Ovary (tissue), 9 donors: Measurements from ENCODE around the gene CEP112. TPM values are rescaled to one million over a fixed set of nuclear protein-coding genes. Genes with fewer than 3 reads are reported as not detected.

Experiments
- DNase-seq, 5 donors: peaks; one replicate each; pipeline ENCODE4 v3.0.0-alpha.2; 2019 to 2020
- H3K27ac ChIP-seq, 2 donors: fragments of 200-600 bp; one replicate each; pipeline versions ENCODE4 v1.5.1 to v1.8.0; 2019 to 2022
- H3K27me3 ChIP-seq: fragments of 200-600 bp; one replicate; pipeline ENCODE4 v1.8.0; 2022
- H3K36me3 ChIP-seq: fragments of 200-600 bp; sonication (generic); one replicate; pipeline ENCODE4 v1.5.1; 2019
- H3K4me1 ChIP-seq: one replicate; pipeline ENCODE4 v1.8.1; 2013; ENCODE audit warnings: mild to moderate bottlenecking, moderate library complexity; ENCODE audit not compliant: insufficient read depth
- H3K4me3 ChIP-seq: fragments of 200-600 bp; sonication (generic); one replicate; pipeline ENCODE4 v1.5.1; 2017
- H3K9me3 ChIP-seq, 2 donors: fragments of 200-600 bp in 1 of 2; sonication (generic) in 1 of 2; one replicate each; pipeline versions ENCODE4 v1.5.1 to v1.8.1; 2013 to 2019; ENCODE audit warnings: mild to moderate bottlenecking in 1 of 2, moderate library complexity in 1 of 2
- EP300 ChIP-seq: sonication (generic); formaldehyde crosslinking; IDR thresholded peaks from one replicate; pipeline ENCODE4 v1.6.1; 2017; ENCODE audit warnings: antibody characterized with exemption
- POLR2A ChIP-seq: fragments of 450-650 bp; IDR thresholded peaks from one replicate; pipeline ENCODE4 v1.6.1; 2017; ENCODE audit warnings: antibody characterized with exemption, mild to moderate bottlenecking, moderate library complexity
- WGBS, 3 donors: extraction: QIAGEN DNeasy Blood & Tissue Kit in 1 of 3; methylation state at CpG; one replicate each; pipeline versions ENCODE4 v1.1.5 to v1.1.7; 2013 to 2017; 5-methylcytosine and 5-hydroxymethylcytosine counted together
- intact Hi-C, 4 donors: fragments of 100-400 bp; cut with DNase I; formaldehyde crosslinking; loops; one replicate each; pipeline versions ENCODE4 v1.11.0 to v1.15.1; 2022 to 2023
- polyA plus RNA-seq, 2 donors: library from polyadenylated mRNA; stranded (reverse); fragments of 200-250 nt in 1 of 2; fragments of 350-450 nt in 1 of 2; fragmentation: Illumina TruSeq in 1 of 2; extraction: RNeasy Lipid Tissue Mini Kit (QIAGEN cat#74804) in 1 of 2; gene quantifications; one replicate each; pipeline ENCODE4 v1.2.3, GENCODE V29; 2013 to 2014
- total RNA-seq, 7 donors: library from RNA; depleted of rRNA in 2 of 7; stranded (reverse); fragments of >200 nt in 2 of 7; fragmentation: NEBNext Ultra II Directional in 3 of 7; extraction: Animal tissue kit (Norgen Biotek cat#: 25700) in 3 of 7; gene quantifications; one replicate each; pipeline versions ENCODE4 v1.1.0 to v1.2.4, GENCODE V29; 2016 to 2023
- TF ChIP-seq, protein P1 (sequence below), 3 donors: fragments of 450-650 bp in 2 of 3; fragments of 200-600 bp in 1 of 3; IDR thresholded peaks; one replicate each; pipeline versions ENCODE4 v1.5.1 to v1.8.0; 2016 to 2022; ENCODE audit warnings: antibody characterized with exemption in 3 of 3, mild to moderate bottlenecking in 1 of 3
- donor health status: DM: no; HTN: no; CAD: no; lungs with moderate emphysema.
- donor health status: DM: no; HTN: no; CAD: no.
- donor health status: Bipolar disorder and iron deficiency.
- donor health status: DM: yes; HTN: yes; CAD: no.
- donor health status: DM: no; HTN: no; CAD: no.
- donor health status: DM: yes; HTN: yes; CAD: no.

The CEP112 gene
- total and polyA plus RNA-seq, 9 donors = 9.3 to 25.5 (median 16.9) TPM

DNA sequence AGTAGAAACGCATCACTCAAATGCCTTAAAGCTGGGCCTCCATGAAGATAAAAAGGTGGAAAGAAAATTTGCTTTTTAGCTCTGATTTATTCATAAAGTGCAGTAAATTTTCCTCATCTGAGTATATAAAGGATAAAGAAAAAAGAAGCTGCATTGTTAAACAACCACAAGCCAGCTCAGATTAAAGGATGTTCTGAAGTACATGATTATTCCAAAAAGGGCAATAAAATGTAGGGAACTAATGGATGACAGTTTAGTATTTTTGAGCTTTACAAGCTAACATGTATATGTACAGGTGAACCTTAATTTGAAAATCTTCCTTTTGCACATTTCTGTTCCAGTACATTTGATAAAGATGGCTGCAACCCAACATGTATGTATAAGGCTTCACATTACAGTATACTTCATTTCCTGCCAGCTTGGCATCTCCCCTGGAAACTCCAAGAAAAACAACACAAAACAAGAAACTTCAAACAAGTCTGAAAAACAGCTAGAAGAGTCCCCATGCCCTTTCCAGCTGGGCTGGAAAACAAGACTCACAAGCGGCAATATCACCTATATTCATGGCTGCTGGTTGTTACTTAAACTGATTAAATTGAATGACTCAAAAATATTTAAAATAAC lies 225.7 kb downstream of the CEP112 start:
- Histone ChIP-seq H3K4me3 (no peak overlapping the region), H3K36me3 (no peaks in the 10 kb centered on the region), H3K27me3 (no peaks in the 10 kb centered on the region), H3K27ac (no peak overlapping the region), H3K4me1 (no peaks in the 10 kb centered on the region), H3K9me3 (no peaks in the 10 kb centered on the region)
- TF ChIP-seq EP300 (no peak), POLR2A (no peak)
- TF ChIP-seq, protein P1, sequence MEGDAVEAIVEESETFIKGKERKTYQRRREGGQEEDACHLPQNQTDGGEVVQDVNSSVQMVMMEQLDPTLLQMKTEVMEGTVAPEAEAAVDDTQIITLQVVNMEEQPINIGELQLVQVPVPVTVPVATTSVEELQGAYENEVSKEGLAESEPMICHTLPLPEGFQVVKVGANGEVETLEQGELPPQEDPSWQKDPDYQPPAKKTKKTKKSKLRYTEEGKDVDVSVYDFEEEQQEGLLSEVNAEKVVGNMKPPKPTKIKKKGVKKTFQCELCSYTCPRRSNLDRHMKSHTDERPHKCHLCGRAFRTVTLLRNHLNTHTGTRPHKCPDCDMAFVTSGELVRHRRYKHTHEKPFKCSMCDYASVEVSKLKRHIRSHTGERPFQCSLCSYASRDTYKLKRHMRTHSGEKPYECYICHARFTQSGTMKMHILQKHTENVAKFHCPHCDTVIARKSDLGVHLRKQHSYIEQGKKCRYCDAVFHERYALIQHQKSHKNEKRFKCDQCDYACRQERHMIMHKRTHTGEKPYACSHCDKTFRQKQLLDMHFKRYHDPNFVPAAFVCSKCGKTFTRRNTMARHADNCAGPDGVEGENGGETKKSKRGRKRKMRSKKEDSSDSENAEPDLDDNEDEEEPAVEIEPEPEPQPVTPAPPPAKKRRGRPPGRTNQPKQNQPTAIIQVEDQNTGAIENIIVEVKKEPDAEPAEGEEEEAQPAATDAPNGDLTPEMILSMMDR (IDR thresholded peaks at IDR 0.05) = no peak
- no peak for DNase-seq
- WGBS, 3 donors = 88 to 96% (median 95%) methylated on average over 2 of the region's 2 CpGs
- intact Hi-C loops = no loop called here

GRCh38 chr17:65963179-65963578 lies 228.8 kb downstream of the CEP112 start:
- TF ChIP-seq EP300 = no peak
- no peak for TF ChIP-seq POLR2A
- TF ChIP-seq, protein P1 (IDR thresholded peaks at IDR 0.05) = no peak
- no peak for DNase-seq
- peaks cover 0 to 4% of the 10 kb centered on the region in 2 donors for H3K9me3 ChIP-seq
- intact Hi-C loops = no loop called here
- H3K4me3 ChIP-seq = no peak overlapping the region
- 92 to 97% (median 94%) methylated on average over 3 of the region's 3 CpGs for WGBS, 3 donors
- no peaks in the 10 kb centered on the region for H3K27me3 ChIP-seq
- H3K36me3 ChIP-seq = no peaks in the 10 kb centered on the region
- no peaks in the 10 kb centered on the region for H3K4me1 ChIP-seq
- no peak overlapping the region for H3K27ac ChIP-seq

DNA sequence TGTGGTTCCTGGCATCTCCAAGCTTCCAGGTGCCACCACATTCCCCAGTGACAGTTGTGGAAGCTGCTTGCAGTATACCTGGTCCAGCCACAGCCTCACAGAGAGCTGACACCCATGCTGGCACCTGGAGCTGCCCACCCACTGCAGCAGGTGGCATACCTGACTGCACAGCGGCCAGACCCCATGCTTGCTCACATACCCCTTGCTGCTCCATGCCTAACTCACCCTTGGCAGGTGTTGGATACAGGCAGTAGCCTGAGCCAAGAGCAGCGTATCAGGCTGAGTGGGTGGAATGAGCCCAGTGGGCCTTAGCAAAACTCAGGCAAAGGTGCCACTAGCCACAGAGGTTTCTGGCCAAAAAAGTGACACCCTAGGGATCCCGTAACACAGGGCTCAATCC lies 232.3 kb downstream of the CEP112 start:
- TF ChIP-seq POLR2A (no peak), EP300 (no peak)
- TF ChIP-seq, protein P1 (IDR thresholded peaks at IDR 0.05) = no peak
- Histone ChIP-seq H3K4me3 (no peak overlapping the region), H3K9me3 (peaks cover 0 to 4% of the 10 kb centered on the region in 2 donors), H3K27me3 (no peaks in the 10 kb centered on the region), H3K4me1 (no peaks in the 10 kb centered on the region), H3K27ac (no peak overlapping the region), H3K36me3 (no peaks in the 10 kb centered on the region)
- intact Hi-C loops = no loop called here
- WGBS, 3 donors = 93 to 100% (median 99%) methylated on average over 3 of the region's 3 CpGs
- DNase-seq = no peak

- intact Hi-C loops = no loop called here
- TF ChIP-seq EP300 (no peak), POLR2A (no peak)
- TF ChIP-seq, protein P1 (IDR thresholded peaks at IDR 0.05) = no peak
Observed at GRCh38 chr17:65956814-65957213, 235.1 kb downstream of the CEP112 start.

More at GRCh38 chr17:65956814-65957213, 235.1 kb downstream of the CEP112 start:
- DNase-seq = no peak
- no peaks in the 10 kb centered on the region for H3K4me1 ChIP-seq
- WGBS, 3 donors = 91 to 96% (median 92%) methylated on average over 1 of the region's 1 CpG
- H3K27ac ChIP-seq = no peak overlapping the region
- peaks cover 0 to 4% of the 10 kb centered on the region in 2 donors for H3K9me3 ChIP-seq
- no peaks in the 10 kb centered on the region for H3K36me3 ChIP-seq
- no peaks in the 10 kb centered on the region for H3K27me3 ChIP-seq
- H3K4me3 ChIP-seq = no peak overlapping the region
